HPDE6-E6E7 (cell line): ENCODE results near the gene NARS2.
"Not testable (repeated sequence)": the region's sequence is repeated elsewhere in the genome, so short reads cannot be mapped to it uniquely, and the experiment has no call there.

ENCODE experiments used
- DNase-seq: peaks from one replicate; pipeline ENCODE4 v3.0.0; 2011; ENCODE audit warnings: missing footprints; ENCODE audit errors: extremely low spot score

The NARS2 gene

DNA sequence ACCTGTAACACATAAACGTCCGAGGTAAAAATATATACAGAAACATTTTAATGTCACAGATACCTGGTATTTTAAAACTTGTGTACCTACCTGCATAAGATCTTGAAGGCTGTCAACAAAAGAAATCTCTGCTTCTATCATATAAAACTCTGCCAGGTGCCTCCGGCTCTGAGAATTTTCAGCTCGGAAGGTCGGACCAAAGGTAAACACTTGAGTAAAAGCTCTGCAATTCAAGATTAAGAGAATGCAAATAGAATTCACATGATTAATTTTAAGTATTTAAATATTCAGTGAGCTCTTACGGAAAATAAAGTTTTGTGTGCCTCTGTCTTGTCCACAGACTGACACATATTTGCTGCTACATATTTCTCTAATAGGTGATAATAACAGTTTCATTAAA, 81.7 kb downstream of the NARS2 start:
- no peak for DNase-seq

DNA sequence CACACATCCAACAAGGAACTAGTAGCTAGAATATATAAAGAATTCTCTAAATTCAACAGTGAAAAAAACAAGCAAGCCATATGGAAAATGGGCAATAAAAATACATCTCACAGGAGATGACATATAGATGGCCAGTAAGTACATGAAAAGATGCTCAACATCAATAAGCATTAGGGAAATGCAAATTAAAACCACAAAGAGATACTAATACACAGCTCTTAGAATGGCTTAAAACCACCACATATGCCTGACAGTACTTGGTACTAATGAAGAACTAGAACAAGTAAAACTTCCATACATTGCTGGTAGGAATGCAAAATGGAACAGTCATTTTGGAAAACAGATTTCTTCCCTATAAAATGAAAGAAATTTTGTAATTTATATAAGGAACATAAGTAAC, 85.5 kb downstream of the NARS2 start:
- no peak for DNase-seq

DNA sequence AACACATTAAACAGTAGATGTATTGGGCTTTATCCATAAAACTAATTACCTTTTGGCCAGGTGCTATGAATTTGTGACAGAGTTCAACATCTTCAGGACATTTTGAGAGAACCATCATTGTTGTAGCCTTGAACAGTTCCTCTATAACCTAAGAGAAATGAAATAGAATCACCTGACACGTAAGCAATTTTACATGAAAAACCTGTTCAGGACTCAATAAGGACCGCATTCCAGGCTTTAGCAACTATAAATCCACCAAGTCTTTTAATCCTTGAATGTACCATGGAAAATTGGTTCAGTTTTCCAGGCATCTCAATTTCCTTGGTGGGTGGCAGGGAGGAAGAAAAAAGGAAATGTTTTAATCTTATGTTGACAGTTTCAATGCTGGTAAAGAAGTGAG, 96.1 kb downstream of the NARS2 start:
- DNase-seq: no peak

DNA sequence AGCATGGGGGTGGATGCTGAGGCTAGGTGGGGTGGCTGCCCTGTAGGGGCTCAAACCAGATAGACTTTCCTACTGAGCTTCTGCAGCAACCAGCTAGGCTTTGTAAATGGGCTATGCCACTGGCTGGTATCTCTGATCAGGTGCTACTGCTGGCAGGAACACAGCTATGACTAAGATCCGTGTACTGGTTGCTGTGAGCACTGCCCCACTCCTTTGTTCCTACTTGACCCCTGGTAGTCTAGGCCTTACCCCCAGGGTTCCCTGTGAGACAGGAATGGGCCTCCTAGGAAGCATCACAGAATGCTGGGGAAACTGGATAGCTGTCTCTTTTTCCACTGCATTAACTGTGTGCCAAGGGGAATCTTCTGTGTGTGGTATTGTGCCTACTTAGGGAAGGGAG, 98.6 kb downstream of the NARS2 start:
- DNase-seq: peak; percentile 45

DNA sequence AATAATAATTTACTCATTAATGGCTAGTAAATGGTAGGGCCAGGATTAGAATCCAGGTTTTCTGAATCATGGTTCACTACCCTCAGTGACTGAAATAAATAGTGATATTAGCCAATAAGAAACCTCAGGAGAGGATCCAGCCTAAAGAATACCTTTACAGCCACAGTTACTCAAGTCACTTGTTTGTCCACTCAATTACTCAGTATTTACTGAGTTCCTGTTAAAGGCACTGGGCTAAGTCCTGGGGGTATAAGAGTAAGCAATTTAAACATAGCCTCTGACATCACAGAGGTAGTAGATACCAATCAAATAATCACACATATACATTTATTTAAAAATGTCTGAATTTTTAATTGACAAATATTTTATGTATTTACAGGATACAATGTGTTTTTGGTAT, 100.2 kb downstream of the NARS2 start:
- DNase-seq: no peak

DNA sequence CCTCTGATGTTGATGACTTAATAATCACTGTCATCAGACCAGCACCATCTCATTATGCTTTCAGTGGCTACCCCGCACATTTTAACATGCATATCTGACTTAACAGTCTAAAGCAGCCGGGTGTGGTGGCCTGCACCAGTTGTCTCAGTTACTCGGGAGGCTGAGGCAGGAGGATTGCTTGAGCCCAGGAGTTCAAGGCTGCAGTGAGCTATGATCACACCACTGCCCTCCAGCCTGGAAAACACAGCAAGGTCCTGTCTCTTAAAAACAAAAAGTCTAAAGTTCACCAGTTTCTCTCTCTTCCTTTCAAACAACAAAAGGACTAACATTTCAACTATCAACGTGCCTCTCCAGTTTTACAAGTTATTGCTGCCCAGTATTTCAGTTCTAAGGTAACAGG, 101.8 kb downstream of the NARS2 start:
- DNase-seq: no peak

DNA sequence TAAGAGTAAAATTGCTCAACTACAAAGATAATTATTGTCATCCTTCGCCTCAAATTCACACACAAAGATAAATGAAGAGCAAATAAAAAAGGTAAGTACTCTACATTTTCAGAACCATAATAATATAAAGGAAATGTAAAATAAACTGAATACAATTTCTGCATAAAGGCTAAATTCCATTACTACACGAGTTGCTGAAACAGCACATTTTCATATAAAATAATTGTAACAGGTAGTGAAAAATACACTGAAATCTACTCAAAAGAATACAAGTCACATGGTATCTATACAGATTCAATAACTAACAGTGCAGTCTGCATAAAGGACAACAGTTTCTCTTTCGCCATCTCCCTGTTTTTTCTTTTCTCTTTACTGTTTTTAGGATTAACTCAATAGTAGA, 102.3 kb downstream of the NARS2 start:
- DNase-seq: no peak

DNA sequence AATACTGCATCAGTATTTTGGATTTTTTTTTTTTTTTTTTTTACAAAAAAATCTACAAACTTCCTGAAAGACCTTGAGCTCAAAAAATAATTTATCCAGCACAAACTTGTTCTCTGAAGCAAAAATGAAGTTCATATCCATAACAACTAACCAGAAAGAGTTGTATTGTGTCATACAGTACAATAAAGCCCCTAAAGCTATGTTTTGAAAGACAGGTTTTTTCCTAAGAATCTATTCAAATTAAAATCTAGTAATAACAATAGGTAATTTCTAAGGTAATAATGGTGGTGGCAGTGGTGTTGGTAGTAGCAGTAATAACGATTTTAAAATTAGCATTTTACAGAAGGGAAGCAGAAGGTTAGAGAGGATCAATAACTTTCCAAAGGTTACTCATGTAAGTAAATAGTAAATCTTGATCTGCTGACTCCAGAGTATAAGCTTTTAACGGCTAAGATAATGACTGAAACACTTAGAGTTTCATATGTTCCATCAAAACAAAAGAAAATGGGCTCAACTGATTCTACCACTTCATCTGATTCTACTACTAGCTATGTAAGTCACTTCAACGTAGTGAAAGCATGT, 103.7 kb downstream of the NARS2 start:
- DNase-seq: no peak

DNA sequence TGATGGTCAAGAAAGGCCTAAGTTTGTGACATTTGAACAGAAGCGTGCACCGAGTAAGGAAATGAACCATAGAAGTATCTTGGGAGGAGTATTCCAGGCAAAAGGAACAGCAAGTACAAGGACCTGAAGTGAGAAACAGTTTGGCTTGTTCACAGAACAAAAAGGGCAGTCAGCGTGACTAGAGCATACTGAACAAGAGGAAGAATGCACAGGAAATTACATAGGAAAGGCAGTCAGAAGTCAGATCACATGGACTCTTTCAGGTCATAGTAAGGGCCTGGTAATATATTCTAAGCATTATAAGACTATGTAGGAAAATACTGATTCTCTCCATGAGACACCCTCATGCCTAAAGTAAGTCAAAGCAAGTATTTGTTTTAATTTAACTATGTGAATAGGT, 104.8 kb downstream of the NARS2 start:
- no peak for DNase-seq

DNA sequence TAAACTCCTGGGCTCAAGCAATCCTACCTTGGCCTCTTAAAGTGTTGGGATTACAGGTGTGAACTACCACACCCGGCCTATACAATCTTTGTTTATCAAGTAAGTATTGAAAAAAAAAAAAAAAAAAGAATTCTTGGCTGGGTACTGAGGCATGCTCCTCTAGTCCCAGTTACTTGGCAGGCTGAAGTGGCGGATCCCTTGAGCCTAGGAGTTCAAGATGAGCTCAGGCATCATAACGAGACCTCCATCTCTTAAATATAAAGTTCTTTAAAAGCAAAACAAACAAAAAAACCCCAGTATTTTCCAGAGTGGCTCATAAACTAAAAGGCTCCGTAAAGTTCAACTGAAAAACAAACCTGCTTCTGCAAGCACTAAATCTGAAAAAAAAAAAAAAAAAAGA, 106.7 kb downstream of the NARS2 start:
- DNase-seq: no peak

DNA sequence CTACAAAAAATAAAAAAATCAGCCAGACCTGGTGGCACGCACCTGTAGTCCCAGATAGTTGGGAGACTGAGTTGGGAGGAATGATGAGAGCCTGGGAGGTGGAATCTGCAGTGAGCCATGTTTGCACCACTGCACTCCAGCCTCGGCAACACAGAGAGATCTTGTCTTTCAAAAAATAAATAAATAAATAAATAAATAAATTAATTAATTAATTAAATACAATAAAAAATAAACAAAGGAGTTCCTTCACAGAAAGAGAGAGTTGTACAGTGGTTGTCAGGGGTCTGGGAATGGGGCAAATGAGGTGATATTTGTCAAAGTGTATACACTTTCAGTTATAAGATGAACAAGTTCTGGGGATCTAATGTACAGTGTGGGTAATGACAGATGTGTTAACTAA, 107.3 kb downstream of the NARS2 start:
- DNase-seq: no peak

DNA sequence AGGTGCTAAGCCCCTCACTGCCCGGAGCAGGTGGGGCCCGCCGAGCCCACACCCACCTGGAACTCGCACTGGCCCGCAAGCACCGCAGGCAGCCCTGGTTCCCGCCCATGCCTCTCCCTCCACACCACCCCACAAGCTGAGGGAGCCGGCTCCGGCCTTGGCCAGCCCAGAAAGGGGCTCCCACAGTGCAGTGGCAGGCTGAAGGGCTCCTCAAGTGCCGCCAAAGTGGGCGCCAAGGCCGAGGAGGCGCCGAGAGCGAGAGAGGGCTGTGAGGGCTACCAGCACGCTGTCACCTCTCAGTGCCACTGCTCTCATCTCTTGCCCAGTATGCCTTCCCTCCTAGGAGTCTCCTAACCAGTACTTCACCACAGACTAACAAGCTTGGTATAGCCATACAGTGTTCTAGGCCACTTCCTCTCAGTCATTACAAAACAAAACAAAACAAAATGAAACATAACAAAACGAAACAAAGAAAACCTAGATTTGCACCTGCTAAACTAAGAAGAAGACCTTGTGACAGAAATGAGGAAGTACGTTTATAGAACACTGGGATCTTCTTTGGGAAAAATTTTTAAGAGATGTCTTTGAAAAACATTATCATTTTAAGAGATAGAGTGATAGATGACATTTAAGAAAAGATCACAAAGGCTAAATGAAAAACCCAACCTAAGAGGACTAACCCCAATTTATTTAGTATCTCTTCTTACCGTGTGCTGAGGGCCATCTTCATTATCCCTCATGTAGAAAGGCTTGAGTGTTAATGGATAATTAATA, 109.3 kb downstream of the NARS2 start:
- no peak for DNase-seq

DNA sequence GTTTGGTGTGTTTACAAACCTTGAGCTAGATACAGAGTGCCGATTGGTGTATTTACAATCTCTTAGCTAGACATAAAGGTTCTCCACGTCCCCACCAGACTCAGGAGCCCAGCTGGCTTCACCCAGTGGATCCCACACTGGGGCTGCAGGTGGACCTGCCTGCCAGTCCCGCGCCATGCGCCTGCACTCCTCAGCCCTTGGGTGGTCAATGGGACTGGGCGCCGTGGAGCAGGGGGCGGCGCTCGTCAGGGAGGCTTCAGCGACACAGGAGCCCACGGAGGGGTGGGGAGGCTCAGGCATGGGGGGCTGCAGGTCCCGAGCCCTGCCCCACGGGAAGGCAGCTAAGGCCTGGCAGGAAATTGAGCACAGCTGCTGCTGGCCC, 109.9 kb downstream of the NARS2 start:
- not testable (repeated sequence) for DNase-seq

DNA sequence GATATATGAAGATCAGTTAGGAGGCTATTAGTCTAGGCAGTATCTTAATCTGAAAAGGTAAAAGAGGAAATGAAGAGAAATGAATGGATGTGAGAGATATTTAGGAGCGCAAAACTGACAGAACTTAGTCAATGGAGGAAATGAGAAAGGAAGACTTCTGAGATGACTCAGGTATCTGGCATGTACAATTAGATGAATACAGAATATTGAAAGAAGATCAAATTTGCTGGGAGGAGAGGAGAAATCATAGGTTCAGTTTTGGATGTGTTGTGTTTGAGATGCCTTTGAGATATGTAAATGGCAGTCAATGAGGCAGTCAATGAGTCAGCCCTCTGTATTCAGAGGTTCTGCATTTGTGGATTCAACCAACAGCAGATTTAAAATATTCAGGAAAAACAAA, 114.2 kb downstream of the NARS2 start:
- peak; percentile 3 for DNase-seq

DNA sequence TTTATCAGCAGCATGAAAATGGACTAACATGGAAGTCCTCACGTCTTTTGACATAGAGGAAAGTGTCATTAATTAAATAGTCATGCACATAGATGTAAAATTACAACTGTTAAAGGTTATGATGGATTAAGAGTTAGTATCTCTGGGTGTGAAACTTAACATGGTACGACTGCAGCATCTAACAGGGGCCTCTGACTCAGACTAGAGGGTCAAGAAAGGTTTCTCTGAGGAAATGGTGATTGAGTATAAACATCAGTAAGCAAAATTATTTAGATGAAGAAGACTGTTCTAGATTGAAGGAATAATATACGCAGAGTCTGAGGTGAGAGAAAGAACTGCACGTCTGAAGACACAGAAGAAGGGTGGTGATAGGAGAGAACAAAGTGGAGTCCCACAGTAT, 114.9 kb downstream of the NARS2 start:
- DNase-seq: no peak

DNA sequence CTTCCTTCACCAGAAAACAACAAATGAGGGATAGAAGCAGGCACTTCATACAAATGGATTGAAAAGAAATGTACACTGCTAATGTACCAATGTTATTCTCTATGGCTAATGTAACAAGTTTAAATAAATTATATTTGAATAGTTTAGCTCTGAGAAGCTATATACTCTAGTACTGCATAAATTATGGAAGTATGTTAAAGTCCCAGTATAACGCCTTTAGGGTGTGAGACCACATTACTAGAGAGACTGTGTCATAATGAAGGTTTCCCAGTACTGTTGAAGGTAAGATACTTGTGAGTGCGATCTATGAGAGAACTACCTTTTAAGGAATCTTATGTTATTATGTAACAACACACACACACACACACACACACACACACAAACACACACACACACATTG, 117.2 kb downstream of the NARS2 start:
- no peak for DNase-seq

DNA sequence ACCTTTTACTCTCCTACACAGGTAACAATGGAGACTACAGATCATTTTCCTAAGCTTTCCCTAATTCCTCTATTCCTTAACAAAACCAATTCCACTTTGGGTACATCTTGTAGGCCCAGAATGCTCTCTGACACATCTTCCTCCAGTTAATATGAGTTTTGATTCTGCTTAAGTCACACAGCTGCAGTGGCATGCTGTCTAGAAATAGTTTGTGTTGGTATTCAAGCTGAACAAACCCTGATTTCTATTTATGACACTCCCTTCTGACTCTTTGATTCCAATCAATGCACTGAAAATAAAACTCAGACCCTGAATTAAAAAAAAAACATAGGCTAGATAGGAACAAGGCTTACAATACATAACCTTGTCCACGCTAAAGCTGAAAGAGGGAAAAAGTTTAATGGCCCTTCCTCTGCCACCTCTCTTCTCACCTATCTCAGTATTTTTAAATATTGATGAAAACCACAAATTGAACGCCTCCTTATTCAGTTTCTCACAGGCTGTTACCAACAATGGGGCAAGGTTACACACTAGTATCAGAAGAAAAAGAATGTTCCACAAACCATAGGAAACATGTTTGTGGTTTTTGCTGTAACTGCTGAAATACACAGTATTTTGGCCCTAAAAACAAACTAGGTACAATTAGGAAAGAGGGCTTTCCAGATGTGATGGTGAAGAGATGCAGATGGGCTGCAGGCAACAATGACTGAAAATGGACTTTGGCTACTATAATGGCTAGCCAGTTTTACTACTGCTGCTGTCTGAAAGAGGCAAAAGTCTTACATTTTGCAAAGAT, 121.3 kb downstream of the NARS2 start:
- DNase-seq: no peak

DNA sequence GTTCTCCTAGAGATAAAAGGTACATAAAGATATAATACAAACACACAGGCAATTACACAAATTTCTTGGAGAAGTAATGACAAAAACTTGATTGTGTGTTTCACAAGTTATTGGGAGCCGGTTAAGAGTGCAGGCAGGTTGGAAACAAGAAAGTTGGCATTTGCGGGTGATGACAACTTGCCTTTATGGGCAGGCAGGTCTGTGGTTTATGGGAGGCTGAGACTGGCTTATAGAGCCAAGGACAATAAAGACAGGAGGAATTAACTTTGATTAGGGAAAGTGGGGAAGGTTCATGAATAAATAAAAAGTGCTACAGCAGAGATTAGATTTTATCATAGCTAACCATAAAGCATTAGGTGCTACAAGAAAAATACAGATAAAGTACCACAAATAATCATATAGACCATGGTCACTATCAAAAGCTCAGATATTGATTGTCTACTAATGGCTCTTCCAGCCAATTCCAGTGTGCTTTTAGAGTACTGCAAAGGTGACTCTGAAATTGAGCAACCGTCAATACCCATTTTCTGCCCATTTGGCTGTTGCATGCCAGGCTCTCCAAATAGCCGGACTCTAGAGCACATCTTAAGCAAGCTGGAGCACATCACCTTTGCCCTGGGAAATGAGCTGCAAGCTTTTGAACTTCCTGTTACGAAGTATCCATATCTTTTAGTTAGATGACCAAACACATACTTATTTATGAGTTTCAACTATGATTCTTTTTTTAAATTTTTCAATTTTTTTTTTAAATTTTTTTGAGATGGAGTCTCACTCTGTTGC, 123.1 kb downstream of the NARS2 start:
- no peak for DNase-seq

DNA sequence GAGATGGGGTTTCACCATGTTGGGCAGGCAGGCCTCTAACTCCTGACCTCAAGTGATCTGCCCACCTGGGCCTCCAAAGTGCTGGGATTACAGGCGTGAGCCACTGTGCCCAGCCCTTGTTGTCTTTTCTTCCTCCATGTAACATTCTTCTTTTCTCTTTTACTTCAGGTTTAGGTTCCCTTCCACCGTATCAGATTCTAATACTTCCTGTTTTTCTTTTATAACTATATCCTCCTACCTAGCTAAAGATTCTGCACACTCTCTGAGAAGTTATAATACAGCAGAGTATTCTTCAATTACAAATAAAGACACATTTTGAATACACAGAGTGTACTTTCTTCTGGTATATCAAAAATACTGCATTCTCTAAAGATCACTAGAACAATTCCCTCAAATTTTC, 123.8 kb downstream of the NARS2 start:
- no peak for DNase-seq

DNA sequence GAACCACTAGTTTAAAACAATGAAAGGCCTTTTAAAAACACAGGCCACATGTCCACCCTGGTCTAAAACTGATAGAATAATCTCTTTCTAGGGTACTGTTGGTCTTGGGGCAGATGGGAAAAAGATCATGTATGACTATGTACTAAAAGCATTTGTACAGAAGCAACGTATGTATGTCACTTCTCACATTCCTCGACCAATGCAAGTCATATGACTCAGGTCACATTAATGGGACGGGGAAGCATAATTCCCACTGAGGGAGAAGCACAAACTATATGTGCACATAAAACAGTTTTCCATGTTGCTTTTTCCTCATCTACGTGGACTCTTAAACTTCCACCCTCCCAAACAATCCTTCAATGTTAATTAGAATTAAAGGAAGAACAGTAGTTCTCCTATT, 124.8 kb downstream of the NARS2 start:
- DNase-seq: no peak

DNA sequence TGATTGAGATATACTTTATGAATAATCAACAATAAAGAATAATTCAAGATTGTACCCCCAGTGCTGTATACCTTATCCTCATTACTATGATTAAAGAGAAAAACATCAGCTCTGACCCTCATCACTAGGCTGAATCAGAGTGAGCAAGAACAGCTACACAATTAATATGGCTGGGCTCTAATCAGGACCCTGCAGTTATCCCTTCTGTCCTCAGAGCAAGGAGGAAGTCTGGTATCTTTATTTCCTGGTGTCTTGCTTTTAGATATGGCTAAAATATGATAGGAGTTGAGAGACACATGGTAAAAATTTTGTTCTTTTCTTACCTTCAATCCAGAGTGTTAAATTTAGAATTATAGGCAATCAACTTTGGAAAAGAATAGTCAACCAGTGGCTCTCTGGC, 128.5 kb downstream of the NARS2 start:
- DNase-seq: no peak

DNA sequence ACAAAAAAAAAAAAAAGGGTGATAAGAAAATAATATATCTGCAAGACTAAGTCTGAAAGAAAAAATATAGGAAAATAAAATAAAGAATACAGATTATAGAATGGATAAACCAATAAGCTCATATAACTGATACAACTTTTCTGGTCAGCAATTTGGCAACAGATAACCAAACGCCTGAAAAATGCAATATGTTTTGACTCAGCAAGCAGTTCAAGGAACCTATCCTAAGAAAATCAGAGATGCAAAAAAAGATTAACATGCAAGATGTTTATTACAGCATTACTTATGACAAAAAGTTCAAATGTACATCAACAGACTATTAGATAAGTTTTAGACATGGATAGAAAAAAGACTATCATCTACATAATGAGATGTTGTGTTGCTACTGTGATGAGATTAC, 129.9 kb downstream of the NARS2 start:
- DNase-seq: no peak
